COLO829 (cell line): ENCODE data around the gene PPM1E.
"Not testable (repeated sequence)": the region's sequence is repeated elsewhere in the genome, so short reads cannot be mapped to it uniquely, and the experiment has no call there.

Experiments used
- DNase-seq: peaks from one replicate; pipeline ENCODE4 v3.0.0; 2012; ENCODE audit warnings: low spot score

PPM1E gene

DNA sequence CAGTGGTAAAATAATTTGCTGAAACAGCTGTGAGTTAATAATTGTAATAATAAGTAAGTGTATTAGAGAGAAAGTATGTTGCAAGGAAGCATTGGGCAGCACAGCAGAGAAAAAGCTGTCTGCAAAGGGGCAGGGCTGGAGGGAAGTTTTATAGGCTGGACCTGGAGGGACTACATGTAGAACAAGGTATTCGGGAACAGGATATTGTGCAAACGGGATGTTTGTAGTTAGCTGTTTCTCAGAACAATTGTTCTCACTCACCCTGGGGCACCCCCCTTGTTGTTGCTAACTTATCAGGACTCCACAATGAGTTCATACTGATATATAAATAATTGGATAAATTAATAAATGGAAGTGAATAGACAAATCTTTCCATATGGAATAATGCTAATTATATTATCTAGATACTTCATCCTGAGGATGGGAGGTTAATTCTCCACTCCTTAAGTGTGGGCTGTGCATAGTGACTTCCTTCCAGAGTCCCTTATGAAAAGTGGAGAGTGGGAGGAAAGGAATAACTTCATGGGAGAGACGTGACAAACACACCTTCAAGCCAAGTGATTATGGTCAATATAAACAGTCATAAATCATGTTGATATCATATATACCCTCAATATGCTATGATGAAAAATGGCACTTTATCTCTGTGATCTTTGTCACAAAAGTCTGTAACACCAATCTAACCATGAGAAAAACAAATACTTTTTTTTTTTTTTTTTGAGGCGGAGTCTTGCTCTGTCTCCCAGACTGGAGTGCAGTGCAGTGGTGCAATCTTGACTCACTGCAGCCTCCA is 85.4 kb downstream of the PPM1E start:
- DNase-seq, result no peak

DNA sequence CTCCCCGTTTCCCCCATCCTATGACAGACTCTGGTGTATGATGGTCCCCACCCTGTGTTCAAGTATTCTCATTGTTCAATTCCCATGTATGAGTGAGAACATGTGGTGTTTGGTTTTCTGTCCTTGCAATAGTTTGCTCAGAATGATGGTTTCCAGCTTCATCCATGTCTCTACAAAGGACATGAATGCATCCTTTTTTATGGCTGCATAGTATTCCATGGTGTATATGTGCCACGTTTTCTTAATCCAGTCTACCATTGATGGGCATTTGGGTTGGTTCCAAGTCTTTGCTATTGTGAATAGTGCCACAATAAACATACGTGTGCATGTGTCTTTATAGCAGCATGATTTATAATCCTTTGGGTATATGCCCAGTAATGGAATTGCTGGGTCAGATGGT is 90.8 kb downstream of the PPM1E start:
- DNase-seq, result not testable (repeated sequence)

DNA sequence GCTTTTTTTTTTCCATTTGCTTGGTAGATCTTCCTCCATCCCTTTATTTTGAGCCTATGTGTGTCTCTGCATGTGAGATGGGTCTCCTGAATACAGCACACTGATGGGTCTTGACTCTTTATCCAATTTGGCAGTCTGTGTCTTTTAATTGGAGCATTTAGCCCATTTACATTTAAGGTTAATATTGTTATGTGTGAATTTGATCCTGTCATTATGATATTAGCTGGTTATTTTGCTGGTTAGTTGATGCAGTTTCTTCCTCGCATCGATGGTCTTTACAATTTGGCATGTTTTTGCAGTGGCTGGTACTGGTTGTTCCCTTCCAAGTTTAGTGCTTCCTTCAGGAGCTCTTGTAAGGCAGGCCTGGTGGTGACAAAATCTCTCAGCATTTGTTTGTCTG is 94.5 kb downstream of the PPM1E start:
- not testable (repeated sequence) for DNase-seq

DNA sequence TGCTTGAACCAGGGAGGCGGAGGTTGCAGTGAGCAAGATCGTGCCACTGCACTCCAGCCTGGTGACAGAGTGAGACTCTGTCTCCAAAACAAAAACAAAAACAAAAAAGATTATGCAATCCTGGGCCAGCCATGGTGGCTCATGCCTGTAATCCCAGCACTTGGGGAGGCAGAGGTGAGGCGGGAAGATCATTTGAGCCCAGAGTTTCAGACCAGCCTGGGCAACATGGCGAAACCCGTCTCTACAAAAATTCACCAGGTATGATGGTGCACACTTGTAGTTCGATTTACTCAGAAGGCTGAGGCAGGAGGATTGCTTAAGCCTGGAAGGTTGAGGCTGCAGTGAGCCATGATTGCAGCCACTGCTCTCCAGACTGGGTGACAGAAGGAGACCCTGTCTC is 109.6 kb downstream of the PPM1E start:
- no peak for DNase-seq

DNA sequence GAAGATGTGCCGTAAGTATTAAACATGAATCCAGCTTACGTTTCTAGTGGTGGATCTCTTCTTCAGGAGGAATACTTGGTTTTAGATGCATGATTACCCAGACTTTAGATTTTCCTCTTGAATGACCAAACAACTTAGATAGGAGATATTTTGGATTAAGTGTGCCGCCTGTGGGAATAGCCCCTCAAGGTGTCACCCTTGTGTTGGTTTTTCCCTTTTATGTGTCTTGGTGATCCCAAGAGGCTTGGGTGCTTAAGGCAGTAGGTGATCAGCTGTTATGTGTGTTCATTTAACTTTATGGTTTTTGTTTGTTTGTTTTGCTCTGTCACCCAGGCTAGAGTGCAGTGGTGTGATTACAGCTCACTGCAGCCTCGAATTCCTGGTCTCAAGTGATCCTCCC is 115.1 kb downstream of the PPM1E start:
- DNase-seq, result no peak

DNA sequence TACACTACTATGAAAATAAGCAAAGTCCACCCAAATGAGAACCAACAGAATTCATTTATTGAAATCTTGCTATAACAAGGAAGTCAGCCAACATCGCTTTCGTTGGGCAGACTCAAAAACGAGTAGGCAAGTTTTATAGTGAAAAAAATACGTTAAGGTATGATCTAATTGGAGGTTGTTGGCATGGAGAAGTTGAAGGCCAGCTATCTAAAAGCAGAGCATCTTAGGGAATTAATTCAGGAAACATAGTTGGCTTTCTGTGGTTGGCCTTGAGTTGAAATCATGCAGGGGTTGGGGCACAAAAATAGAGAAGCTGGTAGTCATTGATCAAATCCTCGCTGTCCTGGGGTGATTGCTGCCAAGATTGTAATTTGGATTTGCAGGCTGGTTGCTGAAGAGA is 118.3 kb downstream of the PPM1E start:
- no peak for DNase-seq

DNA sequence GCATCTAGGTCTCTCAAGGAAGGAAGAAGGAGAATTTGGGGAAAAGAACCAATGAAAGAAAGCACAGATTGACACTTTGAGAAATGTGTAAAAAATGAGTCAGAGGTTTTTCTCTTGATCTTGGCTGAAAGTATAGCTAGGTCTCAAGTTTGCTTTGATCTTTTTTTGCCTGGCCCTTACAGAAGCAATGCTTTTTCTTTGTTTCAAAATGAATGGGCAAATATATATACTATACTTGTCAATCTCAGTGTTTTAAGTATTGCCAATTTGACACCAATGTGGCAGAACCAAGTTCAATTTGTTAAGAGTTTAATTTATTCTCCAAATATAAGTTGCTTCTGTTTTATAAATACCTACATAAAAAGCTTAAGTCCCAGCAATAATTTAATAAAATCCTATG is 119.6 kb downstream of the PPM1E start:
- no peak for DNase-seq

DNA sequence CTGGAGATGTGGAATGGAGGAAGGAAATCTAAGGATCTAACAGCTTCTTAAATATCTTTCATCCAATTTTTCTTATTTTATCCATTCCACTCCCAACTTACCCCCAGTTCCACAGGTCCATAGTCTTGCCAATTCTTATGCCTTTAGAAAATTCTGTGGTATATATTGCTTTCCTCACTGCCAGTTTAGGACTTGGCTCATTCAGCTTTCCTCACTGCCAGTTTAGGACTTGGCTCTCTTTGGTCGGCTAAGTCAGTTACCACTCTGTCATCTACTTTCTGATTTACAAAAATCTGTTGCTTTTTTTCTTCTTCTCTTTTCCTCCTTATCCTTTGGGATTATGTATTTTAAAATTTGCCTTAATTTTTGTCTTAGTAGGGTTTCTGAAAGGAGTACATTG is 128.5 kb downstream of the PPM1E start:
- DNase-seq, result no peak

DNA sequence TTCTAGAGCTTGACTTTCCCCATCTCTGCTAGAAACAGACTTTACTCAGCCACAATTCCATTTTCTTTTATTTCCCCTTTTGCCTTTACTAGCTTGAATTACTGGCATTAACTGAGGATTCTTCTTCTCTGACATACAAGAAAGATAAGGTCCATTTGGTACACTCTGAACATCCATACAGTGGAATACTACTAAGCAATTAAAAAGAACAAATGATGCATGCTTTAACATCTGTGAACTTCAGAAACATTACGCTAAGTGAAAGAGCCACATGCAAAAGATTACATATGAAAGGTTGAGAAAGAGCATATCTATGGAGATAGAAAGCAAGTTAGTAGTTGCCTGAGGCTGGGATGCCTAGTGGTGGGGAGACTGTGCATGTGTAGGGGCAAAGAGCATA is 130.9 kb downstream of the PPM1E start:
- DNase-seq, result no peak

DNA sequence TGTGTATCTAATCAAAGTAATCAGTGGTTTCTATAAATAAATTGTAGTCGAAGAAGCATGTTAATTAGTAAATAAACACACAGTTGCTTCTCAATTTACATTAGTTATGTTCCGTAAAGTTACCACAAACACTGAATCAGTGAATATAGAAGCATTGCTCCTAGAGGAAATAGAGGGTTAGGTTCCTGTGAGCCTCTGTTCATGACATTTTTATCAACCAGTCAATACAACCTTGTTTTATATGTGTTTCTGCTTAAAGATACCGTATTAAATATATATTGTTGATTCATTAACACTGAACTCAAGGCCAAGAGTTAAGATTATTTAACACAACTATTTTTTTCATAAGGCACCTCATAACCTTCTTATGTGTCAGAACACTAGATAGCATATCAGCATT is 134.3 kb downstream of the PPM1E start:
- no peak for DNase-seq

DNA sequence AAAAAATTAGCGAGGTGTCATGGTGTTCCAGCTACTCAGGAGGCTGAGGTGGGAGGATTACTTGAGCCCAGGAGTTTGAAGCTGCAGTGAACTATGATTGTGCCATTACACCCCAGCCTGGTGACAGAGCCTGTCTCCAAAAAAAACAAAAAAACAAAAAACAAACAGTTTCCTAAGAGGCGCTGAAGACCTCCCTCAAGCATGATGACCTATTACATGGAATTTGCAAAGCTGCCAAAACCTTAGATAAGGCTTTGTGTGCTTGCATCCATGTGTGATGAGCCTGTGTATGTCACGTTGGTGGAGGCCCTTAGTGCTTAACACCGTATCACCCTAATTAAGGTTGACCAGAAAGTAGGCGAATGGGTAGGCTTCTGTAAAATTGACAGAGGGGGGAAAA is 143.5 kb downstream of the PPM1E start:
- no peak for DNase-seq

DNA sequence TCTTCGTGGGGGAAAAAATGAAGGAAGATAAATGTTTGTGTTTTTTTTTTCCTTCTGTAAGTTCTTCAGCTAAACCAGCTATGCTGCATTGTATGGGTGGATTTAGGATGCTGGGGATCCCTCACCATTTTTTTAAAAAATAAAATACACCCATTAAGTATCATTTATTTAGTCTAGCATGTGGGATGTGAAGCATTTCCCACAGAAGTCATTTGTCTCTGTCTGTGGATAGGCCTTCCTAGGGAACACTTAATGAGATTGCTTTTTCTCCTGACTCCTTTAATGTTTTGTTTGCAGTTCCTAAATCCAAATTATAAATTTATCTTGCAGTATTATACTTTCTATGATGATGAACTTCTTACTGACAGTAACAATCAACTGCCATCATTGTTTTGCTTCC is 146.7 kb downstream of the PPM1E start:
- DNase-seq, result no peak

DNA sequence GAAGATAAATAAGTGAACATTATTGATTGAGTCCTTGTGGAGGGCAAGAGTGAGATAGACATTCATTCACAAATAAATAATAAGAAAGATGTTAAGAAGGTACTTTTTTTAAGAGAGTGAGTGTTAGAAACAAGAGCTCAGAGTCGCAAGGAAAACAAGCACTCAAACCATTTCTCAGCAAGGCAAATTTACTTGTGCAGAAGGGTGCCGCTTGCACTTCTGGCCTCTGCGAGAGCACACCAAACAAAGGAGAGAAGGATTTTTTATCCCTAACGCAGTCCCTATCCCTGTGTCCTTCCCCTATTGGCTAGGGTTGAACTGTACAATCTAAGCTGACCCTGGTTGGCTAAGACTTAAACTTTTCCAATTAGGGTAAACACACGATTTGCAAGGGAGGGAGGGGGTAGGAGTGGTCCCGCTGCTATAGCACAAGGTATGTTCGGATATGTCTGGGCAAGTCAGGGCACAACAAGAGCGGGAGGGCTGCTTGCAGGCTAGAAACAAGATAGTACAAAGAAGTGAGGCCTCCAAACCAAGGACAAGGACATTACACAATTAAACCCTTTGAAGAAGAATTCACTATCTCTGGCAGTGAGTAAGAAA is 156.2 kb downstream of the PPM1E start:
- DNase-seq, result no peak

DNA sequence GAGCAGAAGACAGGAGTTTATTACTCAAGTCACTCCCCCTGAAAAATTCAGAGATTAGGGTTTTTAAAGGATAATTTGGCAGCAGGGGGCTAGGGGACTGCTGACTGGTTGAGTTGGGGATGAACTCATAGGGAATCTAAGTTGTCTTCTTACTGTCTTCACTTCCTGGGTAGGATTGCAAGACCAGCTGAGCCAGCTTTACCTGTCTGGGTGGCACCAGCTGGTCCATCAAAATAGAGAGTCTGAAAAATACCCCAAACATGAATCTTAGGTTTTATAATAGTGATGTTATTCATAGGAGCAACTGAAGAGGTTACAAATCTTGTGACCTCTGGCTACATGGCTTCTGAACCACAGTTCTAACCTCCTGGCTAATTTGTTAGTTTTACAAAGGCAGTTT is 157.9 kb downstream of the PPM1E start:
- no peak for DNase-seq

DNA sequence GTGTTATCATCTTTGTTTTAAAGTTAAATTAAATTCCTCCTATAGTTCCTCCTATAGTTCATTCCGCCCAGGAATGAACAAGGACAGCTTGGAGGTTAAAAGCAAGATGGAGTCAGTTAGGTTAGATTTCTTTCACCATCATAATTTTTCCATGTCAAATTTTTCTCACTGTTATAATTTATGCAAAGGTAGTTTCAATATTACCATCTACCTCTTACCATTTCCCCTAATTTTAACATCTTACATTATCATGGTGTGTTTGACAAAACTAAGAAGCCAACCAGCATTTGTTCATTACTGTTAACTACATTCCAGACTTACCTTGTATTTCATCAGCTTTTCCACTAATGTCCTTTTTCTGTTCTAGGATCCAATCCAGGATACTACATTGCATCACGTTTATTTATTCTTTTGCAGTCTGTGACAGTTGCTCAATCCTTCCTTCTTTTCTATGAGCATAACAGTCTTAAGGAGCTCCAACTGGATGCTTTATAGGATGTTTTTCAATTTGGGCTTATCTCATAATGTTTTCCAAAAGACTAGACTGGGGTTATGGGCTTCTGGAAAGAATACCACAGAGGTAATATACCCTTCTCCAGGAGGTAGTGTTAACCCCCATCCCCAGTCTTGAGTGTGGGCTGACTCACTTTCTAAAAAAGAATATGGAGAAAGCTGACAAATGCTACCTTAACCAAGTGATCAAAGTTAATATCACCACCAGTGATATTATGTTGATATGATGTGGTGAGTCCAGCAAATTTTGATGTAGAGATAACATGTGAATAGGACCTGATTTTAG is 158.5 kb downstream of the PPM1E start:
- DNase-seq, result no peak

DNA sequence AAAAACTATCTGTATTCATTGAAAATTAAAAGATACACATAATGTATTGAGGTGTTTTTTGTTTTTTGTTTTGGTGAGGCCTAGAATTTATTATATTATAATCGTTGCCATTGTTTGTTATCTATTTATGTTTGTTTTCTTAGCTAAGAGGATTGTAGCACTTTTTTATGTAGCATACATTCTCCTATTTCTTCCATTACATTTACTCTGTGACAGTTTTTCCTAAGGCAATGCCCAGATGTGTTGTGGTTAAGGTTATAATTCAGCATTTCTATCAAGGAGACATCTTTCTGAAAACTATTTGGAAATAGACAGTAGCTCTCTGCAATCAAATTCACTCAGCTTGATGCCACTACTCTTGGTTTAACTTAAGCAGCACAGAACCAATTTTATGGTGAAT is 161.6 kb downstream of the PPM1E start:
- no peak for DNase-seq

DNA sequence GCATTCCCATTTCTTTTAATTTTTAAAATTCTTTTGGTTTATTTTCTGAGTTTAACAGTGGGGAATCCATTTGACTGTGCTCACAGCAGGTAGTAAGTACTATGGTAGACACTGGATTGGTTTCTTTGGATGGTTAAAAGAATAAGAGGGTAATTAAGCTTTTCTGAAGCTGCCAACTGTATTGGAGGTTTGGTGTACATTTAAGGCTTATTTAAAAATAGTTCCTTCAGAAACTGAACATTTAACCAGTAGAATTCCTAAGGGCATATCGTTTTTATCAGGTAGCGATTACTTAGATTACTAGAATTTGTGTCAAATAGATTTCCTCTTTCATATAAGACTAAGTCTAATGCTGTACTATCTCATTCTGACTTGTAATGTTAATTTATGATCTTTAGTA is 162.4 kb downstream of the PPM1E start:
- no peak for DNase-seq

DNA sequence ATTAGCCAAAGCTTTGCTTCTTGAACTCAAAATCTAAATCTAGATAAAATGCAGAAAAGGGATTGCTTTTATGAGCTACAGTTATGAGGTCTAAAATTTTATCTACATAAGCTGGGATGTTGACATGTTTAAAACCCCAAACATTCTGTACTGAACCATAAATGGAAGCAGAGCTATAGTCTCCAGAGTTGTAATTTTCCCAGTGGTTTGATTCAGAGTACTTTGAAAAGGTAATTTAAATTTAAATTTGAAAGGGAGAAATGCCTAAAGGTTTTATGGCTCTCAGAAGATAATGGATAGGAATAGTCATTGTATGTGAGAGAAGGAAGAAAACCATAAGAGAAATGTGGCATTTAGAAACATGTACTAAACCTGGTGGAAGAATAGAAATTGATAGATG is 163.2 kb downstream of the PPM1E start:
- no peak for DNase-seq

DNA sequence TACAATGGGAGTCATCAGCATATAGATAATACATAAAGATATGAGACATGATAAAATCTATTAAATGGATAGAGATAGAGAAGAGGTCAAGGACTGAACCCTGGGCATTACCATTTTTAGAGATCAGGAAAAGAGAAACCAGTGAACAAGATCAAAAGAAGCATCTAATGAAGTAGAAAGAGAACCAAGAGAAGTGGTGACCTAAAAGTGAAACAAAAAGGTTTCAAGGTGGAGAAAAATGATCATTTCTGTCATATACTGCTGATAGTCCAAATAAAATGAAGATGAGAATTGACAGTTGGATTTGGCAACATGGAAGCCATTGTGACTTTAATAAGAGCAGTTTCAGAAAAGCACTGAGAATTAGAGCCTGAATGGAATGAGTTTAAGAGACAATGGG is 165.1 kb downstream of the PPM1E start:
- DNase-seq, result no peak

DNA sequence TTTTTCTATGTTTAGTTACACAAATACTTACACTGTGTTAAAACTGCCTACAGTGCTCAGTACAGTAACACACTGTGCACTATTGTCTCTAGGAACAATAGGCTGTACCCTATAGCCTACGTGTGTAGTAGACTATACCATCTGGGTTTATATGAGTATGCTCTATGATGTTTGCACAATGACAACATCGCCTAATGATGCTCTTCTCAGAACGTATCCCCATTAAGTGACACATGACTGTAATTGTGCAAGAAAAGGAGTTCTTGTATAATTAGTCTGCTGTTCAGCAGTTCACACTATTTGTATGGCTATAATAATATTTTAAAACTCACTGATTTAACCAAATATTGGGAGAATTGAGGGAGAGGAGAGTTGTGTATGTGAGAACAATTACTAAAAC is 177.3 kb downstream of the PPM1E start:
- DNase-seq, result no peak

DNA sequence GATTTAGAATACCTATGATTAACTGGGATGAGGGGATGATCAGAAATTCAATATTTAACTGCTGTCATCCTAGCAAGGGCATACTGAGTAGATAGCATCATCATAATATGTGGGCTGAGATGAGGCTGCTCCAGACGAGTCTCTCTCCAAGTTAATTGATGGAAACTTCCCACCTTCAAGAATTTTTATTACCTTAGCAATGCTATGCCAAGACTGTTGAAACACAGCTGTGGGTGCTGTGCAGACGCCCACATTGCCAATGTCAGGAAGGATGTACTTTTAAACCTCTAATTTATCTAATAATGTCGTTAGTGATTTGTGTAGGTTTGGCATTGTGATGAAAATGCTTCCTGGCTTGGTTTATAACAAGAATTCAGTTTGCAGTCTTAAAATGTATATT is 180.6 kb downstream of the PPM1E start:
- no peak for DNase-seq

DNA sequence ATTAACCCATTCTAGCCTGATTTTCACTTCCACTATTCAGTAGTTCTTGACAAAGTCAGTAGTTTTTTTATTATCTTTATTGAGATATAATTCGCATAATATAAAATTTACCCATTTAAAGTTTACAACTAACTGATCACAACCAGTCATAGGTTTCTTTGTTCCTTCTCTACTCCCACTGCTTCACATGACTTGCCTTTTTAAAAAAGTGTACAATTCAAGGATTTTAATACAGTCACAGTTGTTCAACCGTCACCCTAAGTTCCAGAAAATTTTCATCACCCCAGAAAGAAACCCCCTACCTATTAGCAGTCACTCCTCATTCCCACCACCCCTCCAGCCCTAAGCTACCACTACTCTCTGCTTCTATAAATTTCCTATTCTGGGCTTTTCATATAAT is 188.5 kb downstream of the PPM1E start:
- DNase-seq, result no peak

DNA sequence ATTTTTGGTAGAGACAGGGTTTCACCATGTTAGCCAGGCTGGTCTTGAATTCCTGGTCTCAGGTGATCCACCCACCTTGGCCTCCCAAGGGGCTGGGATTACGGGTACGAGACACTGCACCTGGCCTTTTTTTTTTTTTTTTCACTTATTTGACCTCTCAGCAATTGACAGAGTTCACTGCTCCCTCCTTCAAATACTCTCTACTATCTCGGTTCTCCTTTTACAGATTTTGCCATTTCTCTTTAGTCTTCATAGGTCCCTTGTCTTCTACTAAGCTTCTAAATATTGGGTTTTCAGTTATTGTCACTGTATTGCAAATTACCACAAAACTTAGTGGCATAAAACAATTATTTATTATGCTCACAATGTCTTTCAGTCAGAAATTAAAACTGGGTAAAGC is 191.8 kb downstream of the PPM1E start:
- no peak for DNase-seq
